Aorta (tissue), 5 donors: ENCODE data around the gene HIBCH. TPM values are rescaled to one million over a fixed set of nuclear protein-coding genes. Genes with fewer than 3 reads are reported as not detected.
"Not testable (repeated sequence)": the region's sequence is repeated elsewhere in the genome, so short reads cannot be mapped to it uniquely, and the experiment has no call there.

Source experiments
- ATAC-seq: fragments of 200-7000 bp; cut with Tn5 transposase; one replicate; pipeline ENCODE4 v1.9.1; 2022; ENCODE audit warnings: moderate library complexity; ENCODE audit not compliant: low FRiP score
- DNase-seq, 2 donors: peaks; one replicate each; pipeline ENCODE4 v3.0.0-alpha.2; 2020
- H3K27ac ChIP-seq, 2 donors: one replicate each; pipeline ENCODE4 v1.5.1; 2013; ENCODE audit warnings: low read length in 2 of 2, mild to moderate bottlenecking in 2 of 2, moderate library complexity in 2 of 2, control low read depth in 1 of 2, inconsistent platforms in 1 of 2, low read depth in 1 of 2
- H3K27me3 ChIP-seq, 2 donors: one replicate each; pipeline ENCODE4 v1.6.1; 2013; ENCODE audit warnings: control low read depth in 1 of 2, low read length in 1 of 2, mild to moderate bottlenecking in 1 of 2, moderate library complexity in 1 of 2; ENCODE audit not compliant: insufficient read depth in 2 of 2, control insufficient read depth in 1 of 2
- H3K36me3 ChIP-seq, 2 donors: one replicate each; pipeline ENCODE4 v1.6.1; 2013; ENCODE audit warnings: control low read depth in 1 of 2, low read length in 1 of 2, mild to moderate bottlenecking in 1 of 2; ENCODE audit not compliant: insufficient read depth in 2 of 2, control insufficient read depth in 1 of 2
- H3K4me1 ChIP-seq, 2 donors: one replicate each; pipeline ENCODE4 v1.6.1; 2013; ENCODE audit warnings: low read length in 2 of 2, control low read depth in 1 of 2, mild to moderate bottlenecking in 1 of 2, moderate library complexity in 1 of 2; ENCODE audit not compliant: insufficient read depth in 2 of 2, control insufficient read depth in 1 of 2
- H3K4me3 ChIP-seq, 2 donors: one replicate each; pipeline ENCODE4 v1.5.1; 2013; ENCODE audit warnings: low read length in 2 of 2, control low read depth in 1 of 2, mild to moderate bottlenecking in 1 of 2
- H3K9me3 ChIP-seq: one replicate; pipeline ENCODE4 v1.6.1; 2013; ENCODE audit warnings: mild to moderate bottlenecking, low read length; ENCODE audit not compliant: control insufficient read depth
- WGBS, 2 donors: extraction: QIAGEN DNeasy Blood & Tissue Kit; methylation state at CpG; one replicate each; pipeline ENCODE4 v1.1.7; 2013; 5-methylcytosine and 5-hydroxymethylcytosine counted together
- intact Hi-C, 2 donors: fragments of 100-400 bp; cut with DNase I; formaldehyde crosslinking; loops; one replicate each; pipeline versions ENCODE4 v1.14.2 to v1.15.0; 2022
- polyA plus RNA-seq, 2 donors: library from polyadenylated mRNA; stranded (reverse); fragments of 200-250 nt; gene quantifications; one replicate each; pipeline ENCODE4 v1.2.3, GENCODE V29; 2013
- total RNA-seq, 2 donors: library from RNA; stranded (reverse); fragmentation: NEBNext Ultra II Directional; extraction: Animal tissue kit (Norgen Biotek cat#: 25700); gene quantifications; one replicate each; pipeline ENCODE4 v1.2.1, GENCODE V29; 2021
- donor health status: healthy with polysubstance abuse.
- donor health status: Bipolar disorder and iron deficiency.
- donor health status: DM: no; HTN: no; CAD: no.
- donor health status: DM: no; HTN: no; CAD: no.
- donor health status: DM: yes; HTN: yes; CAD: no.

HIBCH gene
- total and polyA plus RNA-seq, 4 donors, result 28.9 to 51.5 (median 42.3) TPM

- no peak for ATAC-seq
- H3K27me3 ChIP-seq, result no peaks in the 10 kb centered on the region
- no peaks in the 10 kb centered on the region for H3K36me3 ChIP-seq
- 86 to 94% methylated on average over 7 of the region's 7 CpGs for WGBS, 2 donors
- peaks cover 2 to 4% of the 10 kb centered on the region in 2 donors for H3K4me1 ChIP-seq
- no peaks in the 10 kb centered on the region for H3K9me3 ChIP-seq
- DNase-seq, result no peak
- H3K4me3 ChIP-seq, result no peak overlapping the region
- intact Hi-C loops, result no loop called here
- no peak overlapping the region for H3K27ac ChIP-seq
Measured at GRCh38 chr2:190271783-190272456, 47.7 kb downstream of the HIBCH start.

DNA sequence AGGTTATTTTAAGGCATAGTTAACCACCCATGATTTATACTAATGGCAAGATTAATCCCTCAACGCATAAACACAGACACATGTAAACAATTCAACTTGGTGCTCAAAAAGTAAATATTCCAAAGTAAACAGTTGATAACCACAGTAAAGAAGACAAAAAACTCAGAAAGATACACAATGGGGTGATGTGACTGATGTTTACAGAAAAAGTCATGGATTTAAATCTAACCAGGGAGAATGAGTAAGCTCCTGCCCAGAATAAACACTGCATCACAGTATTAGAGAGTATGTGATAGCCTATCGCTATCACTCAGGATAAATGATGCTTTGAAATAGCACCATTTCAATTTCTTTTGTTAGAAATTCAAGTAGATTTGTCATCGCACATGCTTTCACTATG is 49.3 kb downstream of the HIBCH start:
- 90 to 92% methylated on average over 3 of the region's 3 CpGs for WGBS, 2 donors
- ATAC-seq, result no peak
- Histone ChIP-seq H3K27ac (no peak overlapping the region), H3K4me3 (no peak overlapping the region), H3K9me3 (no peaks in the 10 kb centered on the region), H3K4me1 (peaks cover 2 to 4% of the 10 kb centered on the region in 2 donors), H3K27me3 (no peaks in the 10 kb centered on the region), H3K36me3 (no peaks in the 10 kb centered on the region)
- intact Hi-C loops, result no loop called here
- no peak for DNase-seq

GRCh38 chr2:190269699-190270098 is 49.9 kb downstream of the HIBCH start:
- H3K4me1 ChIP-seq, H3K9me3 ChIP-seq, H3K4me3 ChIP-seq, H3K36me3 ChIP-seq, H3K27me3 ChIP-seq, ATAC-seq, DNase-seq, H3K27ac ChIP-seq: not testable (repeated sequence)
- 98% methylated on average over 3 of the region's 3 CpGs for WGBS, 2 donors
- intact Hi-C loops, result loop anchor here in 1 of 2 donors (5.0 kb wide), 1 partner anchor 48 kb away; the partner anchor contains the start of gene HIBCH

DNA sequence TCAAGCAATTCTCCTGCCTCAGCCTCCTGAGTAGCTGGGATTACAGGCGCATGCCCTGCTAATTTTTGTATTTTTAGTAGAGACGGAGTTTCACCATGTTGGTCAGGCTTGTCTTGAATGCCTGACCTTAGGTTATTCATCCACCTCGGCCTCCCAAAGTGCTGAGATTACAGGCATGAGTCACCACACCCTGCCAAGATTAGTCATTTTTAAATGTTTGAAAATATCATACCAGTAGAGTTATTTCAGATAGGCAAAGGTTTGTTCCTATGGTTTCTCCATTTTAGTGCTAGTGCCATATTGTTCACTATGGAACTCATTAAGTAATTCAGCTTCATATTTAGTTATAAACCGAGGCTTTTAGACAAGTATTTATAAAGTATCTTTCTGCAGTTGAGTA is 52.3 kb downstream of the HIBCH start:
- Histone ChIP-seq H3K27me3 (no peaks in the 10 kb centered on the region), H3K9me3 (no peaks in the 10 kb centered on the region), H3K36me3 (no peaks in the 10 kb centered on the region), H3K4me1 (peaks cover 4% of the 10 kb centered on the region in 2 donors), H3K4me3 (no peak overlapping the region), H3K27ac (no peak overlapping the region)
- ATAC-seq (no peak), DNase-seq (no peak)
- intact Hi-C loops, result loop anchor here in 1 of 2 donors (5.0 kb wide), 1 partner anchor 50 kb away; the partner anchor contains the start of gene HIBCH
- WGBS, 2 donors, result 51 to 59% methylated on average over 4 of the region's 4 CpGs

DNA sequence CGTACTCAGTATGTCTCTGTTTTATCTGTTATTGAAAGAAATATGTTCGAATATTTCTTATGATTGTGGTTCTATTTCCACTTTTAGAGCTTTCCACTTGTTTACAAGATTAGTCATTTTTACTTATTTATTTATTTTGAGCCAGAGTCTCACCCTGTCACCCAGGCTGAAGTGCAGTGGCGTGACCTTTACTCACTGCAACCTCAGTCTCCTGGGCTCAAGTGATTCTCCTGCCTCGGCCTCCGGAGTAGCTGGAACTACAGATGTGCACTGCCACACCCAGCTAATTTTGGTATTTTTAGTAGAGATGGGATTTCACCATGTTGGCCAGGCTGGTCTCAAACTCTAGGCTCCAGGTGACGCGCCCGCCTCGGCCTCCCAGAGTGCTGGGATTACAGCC is 53.3 kb downstream of the HIBCH start:
- H3K36me3 ChIP-seq, result no peaks in the 10 kb centered on the region
- H3K27me3 ChIP-seq, result no peaks in the 10 kb centered on the region
- ATAC-seq, result no peak
- no peak for DNase-seq
- H3K9me3 ChIP-seq, result no peaks in the 10 kb centered on the region
- intact Hi-C loops, result loop anchor here in 1 of 2 donors (5.0 kb wide), 1 partner anchor 51 kb away; the partner anchor contains the start of gene HIBCH
- 93 to 94% methylated on average over 9 of the region's 9 CpGs for WGBS, 2 donors
- peaks cover 4% of the 10 kb centered on the region in 2 donors for H3K4me1 ChIP-seq
- no peak overlapping the region for H3K27ac ChIP-seq
- H3K4me3 ChIP-seq, result no peak overlapping the region

DNA sequence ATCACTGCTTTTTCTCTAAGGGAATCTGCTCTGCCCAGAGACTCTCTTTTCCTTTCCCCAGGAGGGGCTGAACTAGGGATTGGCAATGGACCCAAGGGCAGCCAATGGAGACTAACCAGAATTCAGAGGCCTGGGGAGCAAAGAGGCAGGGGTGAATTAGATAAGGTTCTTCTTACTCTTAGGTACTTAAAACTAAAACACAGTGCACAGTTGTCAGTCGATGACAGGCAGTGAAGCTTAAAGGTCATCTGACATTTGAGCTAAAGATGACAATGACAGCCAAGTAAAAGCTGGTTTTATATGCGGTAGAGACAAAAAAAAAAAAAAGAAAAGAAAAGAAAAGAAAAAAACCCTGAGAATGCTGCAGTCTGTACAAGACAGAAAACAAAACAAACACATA is 57.8 kb downstream of the HIBCH start:
- H3K27me3 ChIP-seq, result no peaks in the 10 kb centered on the region
- intact Hi-C loops, result no loop called here
- H3K4me3 ChIP-seq, result no peak overlapping the region
- H3K4me1 ChIP-seq, result peaks cover 2% of the 10 kb centered on the region in 2 donors
- no peak for ATAC-seq
- WGBS, 2 donors, result 71 to 80% methylated on average over 2 of the region's 2 CpGs
- H3K9me3 ChIP-seq, result no peaks in the 10 kb centered on the region
- DNase-seq, result no peak
- no peak overlapping the region for H3K27ac ChIP-seq
- H3K36me3 ChIP-seq, result peaks cover 4% of the 10 kb centered on the region in 2 donors

DNA sequence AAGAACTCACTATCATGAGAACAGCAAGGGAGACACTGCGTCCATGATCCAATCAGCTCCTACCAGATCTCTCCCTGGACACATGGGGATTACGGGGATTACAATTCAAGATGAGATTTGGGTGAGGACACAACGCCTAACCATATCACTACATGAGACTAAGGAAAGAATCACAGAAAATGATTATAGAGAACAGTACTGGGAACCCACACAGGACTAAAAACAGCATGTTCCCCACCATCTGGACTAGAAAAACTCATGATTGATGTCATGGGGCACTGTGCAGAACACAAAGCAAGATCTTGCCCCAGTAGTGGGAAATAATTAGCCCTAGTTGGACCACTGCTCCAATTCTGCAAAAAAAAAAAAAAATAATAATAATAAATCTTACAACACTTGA is 63.5 kb downstream of the HIBCH start:
- ATAC-seq (no peak), DNase-seq (no peak)
- no peaks in the 10 kb centered on the region for H3K9me3 ChIP-seq
- H3K36me3 ChIP-seq, result peaks cover 9 to 10% of the 10 kb centered on the region in 2 donors
- no peak overlapping the region for H3K27ac ChIP-seq
- no peaks in the 10 kb centered on the region for H3K4me1 ChIP-seq
- no peaks in the 10 kb centered on the region for H3K27me3 ChIP-seq
- WGBS, 2 donors, result 98 to 100% methylated on average over 3 of the region's 3 CpGs
- H3K4me3 ChIP-seq, result no peak overlapping the region
- intact Hi-C loops, result no loop called here

DNA sequence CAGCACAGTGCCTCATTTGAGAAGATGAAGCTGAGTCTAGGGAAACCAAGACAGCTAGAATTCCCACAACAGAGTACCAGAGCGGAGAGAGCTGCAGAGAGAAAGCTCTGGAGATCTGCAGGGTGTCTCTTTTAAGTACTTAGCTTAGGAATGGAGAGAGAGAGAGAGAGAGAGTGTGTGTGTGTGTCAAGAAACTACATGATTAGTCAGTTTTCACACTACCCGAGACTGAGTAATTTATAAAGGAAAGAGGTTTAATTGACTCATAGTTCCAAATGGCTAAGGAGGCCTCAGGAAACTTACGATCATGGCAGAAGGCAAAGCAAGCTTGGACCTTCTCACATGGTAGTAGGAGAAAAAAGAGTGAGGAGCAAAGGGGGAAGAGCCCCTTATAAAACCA is 64.0 kb downstream of the HIBCH start:
- WGBS, 2 donors, result 88 to 94% methylated on average over 3 of the region's 3 CpGs

More for the DNA sequence above, 64.0 kb downstream of the HIBCH start:
- no peak overlapping the region for H3K4me3 ChIP-seq
- H3K27me3 ChIP-seq, result no peaks in the 10 kb centered on the region
- intact Hi-C loops, result no loop called here
- peaks cover 9 to 10% of the 10 kb centered on the region in 2 donors for H3K36me3 ChIP-seq
- H3K9me3 ChIP-seq, result no peaks in the 10 kb centered on the region
- ATAC-seq (no peak), DNase-seq (no peak)
- H3K27ac ChIP-seq, result no peak overlapping the region
- no peaks in the 10 kb centered on the region for H3K4me1 ChIP-seq
